Ureter (tissue), 1 donor: ENCODE measurements around the gene CASS4. TPM values are rescaled to one million over a fixed set of nuclear protein-coding genes. Genes with fewer than 3 reads are reported as not detected.
"Not testable (repeated sequence)": the region's sequence is repeated elsewhere in the genome, so short reads cannot be mapped to it uniquely, and the experiment has no call there.

Experiments used
- DNase-seq: peaks from one replicate; pipeline ENCODE4 v3.0.0-alpha.2; 2020; ENCODE audit warnings: low spot score
- total RNA-seq: library from RNA; stranded (reverse); gene quantifications from one replicate; pipeline ENCODE4 v1.2.4, GENCODE V29; 2023
- donor health status: DM: yes; HTN: yes; CAD: no.

The CASS4 gene
- total RNA-seq, 1 donor from 2014 or later: 0.91 TPM

GRCh38 chr20:56392132-56392880 lies 19.8 kb upstream of the CASS4 start, which contains the start of the genes AURKA and CSTF1:
Gene AURKA, minus strand, starts transcription at chr20:56392215. Its CDS starts 4,018 bp downstream, at chr20:56388197.
Gene CSTF1, plus strand, starts transcription at chr20:56392645. Its CDS starts 2,908 bp downstream, at chr20:56395553.
- DNase-seq: peak; percentile 100

DNA sequence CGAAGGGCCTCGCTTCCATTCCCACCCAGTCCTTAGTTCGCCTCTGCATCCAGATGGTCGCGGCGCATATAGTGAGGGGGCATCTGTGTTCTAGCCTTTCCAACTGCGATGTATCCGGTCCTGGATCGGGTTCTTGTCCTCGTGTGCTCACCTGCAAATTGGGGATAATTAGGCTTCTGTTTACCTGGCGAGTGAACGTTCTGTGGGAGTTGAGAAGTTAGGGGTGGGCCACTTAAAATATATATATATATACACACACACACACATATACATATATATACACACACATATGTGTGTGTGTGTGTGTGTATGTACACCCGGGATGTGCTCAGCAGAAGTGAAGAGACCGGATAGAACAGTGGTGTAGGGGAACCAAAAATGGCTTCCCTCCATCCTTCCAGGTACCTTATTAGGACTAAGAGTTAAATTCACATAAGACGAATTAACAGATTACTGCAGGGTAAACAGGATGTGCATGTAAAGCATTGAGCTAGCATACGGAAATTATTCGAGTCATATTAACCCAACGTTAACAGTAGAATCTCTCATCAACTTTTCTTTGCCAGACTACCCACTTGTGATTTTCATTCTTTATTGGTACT lies 19.1 kb upstream of the CASS4 start:
- DNase-seq: no peak

DNA sequence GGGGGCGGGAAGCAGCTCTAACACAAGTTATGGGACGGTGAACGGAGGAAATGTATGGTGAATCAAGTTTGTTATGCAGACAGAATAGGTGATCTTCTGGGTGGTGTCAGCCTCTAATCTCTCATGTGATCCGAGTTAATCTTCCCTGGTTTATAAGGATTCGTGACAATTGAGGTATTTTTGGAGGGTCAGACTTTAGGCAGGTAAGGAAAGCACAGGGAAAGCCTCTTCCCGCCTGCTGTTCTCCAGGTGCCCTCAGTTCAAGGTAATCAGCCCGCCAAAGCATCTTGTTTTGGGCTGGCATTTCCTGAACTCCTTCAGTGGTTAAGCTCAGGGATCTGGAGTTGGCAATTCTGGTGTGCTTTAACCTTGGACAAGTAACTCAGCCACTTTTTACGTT lies 18.4 kb upstream of the CASS4 start:
- no peak for DNase-seq

- no peak for DNase-seq
Observed at GRCh38 chr20:56395166-56395565, 16.9 kb upstream of the CASS4 start.

GRCh38 chr20:56400001-56400640 lies 11.9 kb upstream of the CASS4 start:
- DNase-seq: peak; percentile 61

- DNase-seq: no peak
Observed at GRCh38 chr20:56403465-56403864, 8.6 kb upstream of the CASS4 start.

GRCh38 chr20:56405356-56405755 lies 6.7 kb upstream of the CASS4 start:
- DNase-seq: not testable (repeated sequence)

GRCh38 chr20:56406910-56407309 lies 5.2 kb upstream of the CASS4 start:
- no peak for DNase-seq

DNA sequence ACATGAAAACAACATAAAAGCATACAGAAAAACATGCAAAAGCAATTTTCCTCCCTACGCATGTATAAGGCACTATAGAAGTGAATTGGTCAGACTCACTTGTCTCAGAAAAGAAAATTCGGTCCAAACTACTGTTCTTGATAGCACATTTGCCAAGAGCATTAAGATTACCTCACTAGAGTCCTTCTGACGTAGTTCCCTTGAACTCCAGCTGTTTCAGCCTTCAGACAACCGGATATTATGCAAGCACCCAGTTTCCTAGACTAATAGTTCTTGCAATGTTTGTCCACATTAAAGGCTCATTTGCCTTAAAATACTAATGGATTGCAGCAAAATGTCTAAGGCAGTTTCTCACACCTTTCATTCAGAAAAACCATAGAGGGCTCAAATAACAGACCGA lies 2.5 kb upstream of the CASS4 start:
- no peak for DNase-seq

DNA sequence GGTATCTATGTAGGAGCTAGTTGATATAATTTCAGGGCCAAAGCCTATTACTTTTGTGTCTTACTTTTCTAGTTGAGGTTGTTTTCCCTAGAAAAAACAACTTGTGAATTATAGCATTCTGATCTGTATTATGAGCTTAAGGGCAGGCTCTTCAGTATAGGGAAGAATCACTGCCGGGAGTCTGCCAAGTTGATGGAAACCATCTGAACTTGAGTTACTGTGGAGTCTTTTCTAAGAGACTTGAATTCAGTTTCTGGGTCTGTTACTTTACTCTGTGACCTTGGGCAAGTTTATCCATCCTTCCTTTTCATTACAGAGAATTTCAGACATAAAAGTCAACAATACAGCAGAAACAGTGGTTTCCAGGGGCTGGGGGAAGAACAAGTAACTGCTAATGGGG lies 2.1 kb upstream of the CASS4 start:
- DNase-seq: no peak

GRCh38 chr20:56411287-56411686 lies 773 bp upstream of the CASS4 start:
- DNase-seq: not testable (repeated sequence)

DNA sequence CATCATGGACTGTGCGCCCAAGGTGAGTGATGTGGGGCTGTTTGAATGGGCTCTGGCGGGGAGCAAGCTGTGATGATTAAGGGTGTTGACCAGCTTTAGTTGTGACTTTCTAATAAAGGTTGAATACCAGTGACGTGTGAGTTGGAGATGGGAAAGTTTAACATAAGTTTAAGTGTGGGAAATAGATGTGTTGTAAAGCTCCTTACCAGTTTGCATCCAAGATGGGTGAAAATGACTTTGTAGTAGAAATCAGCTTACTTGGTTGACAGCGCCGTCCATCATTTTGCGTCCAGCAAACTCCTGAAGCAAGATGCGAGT lies 372 bp downstream of the CASS4 start:
- DNase-seq: no peak

GRCh38 chr20:56412949-56413348 lies 889 bp downstream of the CASS4 start:
- no peak for DNase-seq

DNA sequence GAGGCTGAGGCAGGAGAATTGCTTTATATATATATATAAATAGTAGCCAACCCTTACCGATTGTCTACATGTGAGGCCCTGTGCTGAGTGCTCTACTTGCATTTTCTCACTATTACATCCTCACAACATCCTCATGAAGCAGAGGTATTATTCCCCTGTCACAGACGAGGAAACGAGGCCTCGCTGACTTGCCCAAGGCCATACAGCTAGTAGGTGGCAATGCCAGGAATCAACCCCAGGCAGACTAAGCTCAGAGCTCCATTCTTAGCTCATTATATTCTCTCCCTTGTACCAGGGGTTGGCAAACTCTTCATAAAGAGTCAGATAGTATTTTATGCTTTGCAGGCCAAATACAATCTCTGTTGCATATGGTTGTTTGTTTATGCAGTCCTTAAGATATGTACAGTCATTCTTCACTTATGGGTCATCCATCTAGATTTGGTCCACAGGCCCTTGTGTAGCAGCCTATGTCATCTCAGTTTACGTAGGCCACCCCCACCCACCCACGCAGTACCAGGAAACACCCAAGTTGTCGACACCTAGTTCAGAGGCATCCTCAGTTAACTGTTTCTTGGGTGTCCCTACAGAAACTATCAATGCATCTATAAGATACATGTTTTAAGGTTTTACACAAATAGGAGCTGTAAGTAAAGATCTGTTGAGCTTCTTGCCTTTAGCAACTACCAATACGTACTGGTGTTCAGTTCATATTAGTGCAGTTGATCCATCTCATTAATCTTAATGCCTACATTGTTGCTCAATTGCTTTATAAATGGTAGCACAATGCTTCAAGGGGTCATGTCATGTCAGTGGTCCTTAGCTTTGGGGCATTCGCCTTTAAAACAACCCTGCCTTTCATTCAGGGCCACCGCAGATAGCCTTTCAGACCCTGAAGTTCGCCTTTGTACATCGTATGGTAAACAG lies 3.0 kb downstream of the CASS4 start:
- DNase-seq: no peak

GRCh38 chr20:56417402-56417801 lies 5.3 kb downstream of the CASS4 start:
- DNase-seq: no peak

DNA sequence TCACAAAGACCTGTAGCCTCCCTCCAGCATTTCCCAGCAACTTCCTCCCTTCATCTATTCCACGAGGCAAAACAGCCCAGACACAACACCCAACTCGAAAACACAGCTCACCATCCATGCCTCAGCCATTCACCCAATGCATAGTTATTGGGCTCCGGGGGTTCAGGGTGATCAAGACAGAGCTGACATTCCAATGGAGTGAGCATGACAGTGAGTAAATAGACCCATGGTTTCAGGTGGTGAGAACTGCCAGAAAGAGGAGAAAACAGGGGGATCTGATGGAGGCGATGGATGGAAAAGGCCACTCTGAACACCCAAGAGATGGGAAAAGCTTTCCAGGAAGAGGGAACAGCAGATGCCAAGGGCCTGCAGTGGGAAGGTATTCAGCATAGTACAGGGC lies 5.9 kb downstream of the CASS4 start:
- DNase-seq: no peak

GRCh38 chr20:56418385-56418861 lies 6.4 kb downstream of the CASS4 start:
- DNase-seq: no peak

DNA sequence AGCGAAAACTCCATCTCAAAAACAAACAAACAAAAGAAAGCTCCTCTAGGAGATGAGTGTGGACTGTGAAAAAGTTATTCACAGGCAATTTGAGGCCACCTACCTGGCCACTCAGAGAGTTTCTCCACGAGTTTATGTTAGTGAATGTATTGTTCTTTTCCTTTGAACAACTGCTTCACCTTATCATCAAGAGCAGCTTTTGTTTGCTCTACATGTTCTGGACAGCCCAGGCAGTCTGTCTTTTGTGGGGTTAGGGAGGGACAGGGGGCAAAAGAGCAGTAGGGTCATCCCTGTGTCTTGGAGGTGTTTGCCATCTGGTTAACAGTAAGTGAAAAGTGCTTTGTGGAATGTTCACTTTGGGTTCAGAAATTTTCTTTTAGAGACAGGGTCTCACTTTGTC lies 8.0 kb downstream of the CASS4 start:
- no peak for DNase-seq

DNA sequence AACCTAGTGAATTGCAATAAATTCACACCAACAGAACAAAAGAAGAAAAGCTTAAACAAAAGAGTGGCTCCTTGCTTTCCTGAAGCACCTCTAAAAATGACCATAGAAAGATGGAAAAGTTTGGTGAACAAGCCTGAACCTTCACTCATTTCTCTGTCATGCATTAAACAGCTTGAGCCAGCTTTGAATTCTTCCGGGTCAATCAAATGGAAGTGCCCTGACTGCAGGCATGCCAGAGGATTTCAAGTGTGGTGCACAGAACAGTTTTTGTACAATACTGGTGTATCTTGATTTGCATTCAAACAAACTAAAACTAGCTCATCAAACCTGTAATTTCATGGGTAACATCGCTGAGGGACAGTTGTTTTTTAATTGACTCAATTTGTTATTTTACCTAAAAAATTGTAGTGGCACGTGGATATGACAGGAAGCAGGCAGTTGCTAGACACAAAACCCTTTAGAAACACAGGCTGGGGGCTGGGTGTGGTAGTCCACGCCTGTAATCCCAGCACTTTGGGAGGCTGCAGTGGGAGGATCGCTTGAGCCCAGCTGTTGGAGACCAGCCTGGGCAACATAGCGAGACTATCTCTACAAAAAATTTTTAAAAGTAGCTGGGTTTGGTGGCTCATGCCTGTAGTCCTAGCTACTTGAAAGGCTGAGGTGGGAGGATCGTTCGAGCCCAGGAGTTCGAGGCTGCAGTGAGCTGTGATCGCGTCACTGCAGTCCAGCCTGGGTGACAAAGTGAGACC lies 9.1 kb downstream of the CASS4 start:
- no peak for DNase-seq

DNA sequence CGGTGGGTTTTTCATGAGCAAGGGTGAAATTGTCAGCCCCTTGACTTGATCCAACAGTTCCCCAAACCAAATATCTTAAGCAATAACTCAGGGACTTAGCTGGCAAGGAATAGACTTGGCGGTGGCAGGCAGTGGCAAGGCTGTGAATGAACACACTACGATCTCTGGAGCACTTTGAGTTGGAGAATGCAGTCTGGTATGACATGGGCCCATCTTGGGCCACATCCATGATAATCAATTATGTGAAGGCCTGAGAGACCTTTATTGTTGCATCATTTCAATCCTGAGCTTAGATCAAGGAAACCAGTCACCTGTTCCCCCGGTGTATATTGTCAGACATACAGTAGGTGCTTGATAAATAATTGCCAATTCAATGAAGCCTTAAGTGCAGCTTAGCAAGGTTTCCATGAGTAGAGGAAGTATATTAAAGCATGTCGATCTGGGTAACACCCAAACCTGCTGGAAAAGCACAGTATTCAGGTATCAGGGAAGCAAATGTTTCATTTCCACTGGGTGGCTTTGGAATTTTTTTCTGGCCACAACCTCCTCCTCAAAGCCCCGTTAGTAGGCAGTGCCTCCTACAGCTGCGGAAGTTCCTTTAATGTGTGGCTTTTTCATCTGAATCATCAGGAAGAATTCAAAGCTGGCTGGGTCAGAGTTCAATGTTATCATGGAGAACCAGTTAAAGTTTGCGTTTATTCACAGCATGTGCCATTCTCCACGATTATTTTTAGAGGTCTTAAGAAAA lies 10.2 kb downstream of the CASS4 start:
- DNase-seq: no peak
